H4 (cell line): ENCODE results near the gene DDX42. TPM values are rescaled to one million over a fixed set of nuclear protein-coding genes. Genes with fewer than 3 reads are reported as not detected.
"Not testable (repeated sequence)": the region's sequence is repeated elsewhere in the genome, so short reads cannot be mapped to it uniquely, and the experiment has no call there.

Source experiments
- DNase-seq: peaks from one replicate; pipeline ENCODE4 v3.0.0-alpha.2; 2015; ENCODE audit warnings: low spot score
- total RNA-seq: library from RNA; depleted of rRNA; stranded (reverse); fragments of >200 nt; shearing (Covaris generic); gene quantifications from 2 replicates; pipeline ENCODE4 v1.2.3, GENCODE V29; 2014

Gene DDX42
- total RNA-seq, 1 experiment from 2014 or later = 30.5 TPM

DNA sequence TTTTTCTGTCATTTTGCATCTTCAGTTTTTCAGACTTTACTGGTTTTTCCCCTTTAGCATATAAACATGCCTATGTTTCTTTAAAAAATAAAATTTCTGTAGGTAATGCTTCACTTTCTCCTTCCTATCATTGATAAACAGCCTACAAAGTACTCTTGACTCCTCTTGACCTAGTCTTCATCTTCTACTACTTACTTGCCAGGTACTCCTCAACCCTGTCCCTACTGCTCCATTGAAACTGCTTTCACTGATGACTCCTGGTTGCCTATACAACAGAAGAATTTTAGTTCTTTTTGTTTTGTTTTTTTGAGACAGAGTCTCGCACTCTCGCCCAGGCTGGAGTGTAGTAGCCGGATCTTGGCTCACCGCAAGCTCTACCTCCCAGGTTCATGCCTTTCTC, 7.0 kb downstream of the DDX42 start:
- no peak for DNase-seq

GRCh38 chr17:63783522-63783921, 9.6 kb downstream of the DDX42 start:
- DNase-seq = no peak

DNA sequence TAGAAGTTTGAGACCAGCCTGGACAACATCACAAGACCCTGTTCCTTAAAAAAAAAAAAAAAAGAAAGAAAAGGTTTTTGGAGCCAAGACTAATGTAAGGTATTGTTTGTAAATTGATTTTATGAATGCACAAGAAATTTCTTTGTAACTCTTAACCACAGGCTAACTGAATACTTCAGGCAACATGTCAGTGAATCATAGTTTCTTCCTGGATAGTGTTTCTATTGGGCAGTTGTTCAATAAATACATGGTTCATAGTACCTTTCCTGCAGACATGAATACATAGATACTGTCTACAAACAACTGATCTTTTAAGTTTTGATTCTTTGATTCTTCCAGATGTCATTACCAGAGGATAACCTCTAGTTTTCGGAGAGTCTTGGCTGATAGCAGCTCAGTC, 11.6 kb downstream of the DDX42 start:
- no peak for DNase-seq

GRCh38 chr17:63786117-63786516, 12.1 kb downstream of the DDX42 start:
- DNase-seq = no peak

DNA sequence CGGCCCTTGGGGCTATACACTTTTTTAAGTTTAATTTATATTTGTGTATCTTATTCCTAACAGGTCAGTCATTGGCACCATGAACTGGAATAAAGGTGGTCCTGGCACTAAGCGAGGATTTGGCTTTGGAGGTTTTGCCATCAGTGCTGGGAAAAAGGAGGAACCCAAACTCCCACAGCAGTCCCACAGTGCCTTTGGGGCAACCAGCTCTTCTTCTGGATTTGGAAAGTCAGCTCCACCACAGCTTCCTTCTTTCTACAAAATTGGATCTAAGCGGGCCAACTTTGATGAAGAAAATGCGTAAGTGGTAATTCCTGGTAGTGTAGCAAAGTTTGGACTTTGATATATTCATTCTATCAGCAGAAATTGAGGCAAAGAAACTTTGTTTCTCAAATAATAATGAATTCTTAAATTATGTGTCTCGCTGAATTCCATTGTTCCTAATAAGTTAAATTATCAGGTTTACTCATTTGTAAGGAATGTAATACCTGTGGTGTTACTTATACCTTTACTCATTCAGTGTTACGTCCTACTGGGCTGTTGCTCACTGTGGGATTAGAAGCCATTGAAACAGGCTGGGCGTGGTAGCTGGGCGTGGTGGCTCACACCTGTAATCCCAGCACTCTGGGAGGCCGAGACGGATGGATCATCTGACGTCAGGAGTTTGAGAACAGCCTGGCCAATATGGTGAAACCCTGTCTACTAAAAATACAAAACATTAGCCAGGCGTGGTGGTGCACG, 13.2 kb downstream of the DDX42 start:
- no peak for DNase-seq

GRCh38 chr17:63790057-63790456, 16.1 kb downstream of the DDX42 start:
- DNase-seq = no peak

DNA sequence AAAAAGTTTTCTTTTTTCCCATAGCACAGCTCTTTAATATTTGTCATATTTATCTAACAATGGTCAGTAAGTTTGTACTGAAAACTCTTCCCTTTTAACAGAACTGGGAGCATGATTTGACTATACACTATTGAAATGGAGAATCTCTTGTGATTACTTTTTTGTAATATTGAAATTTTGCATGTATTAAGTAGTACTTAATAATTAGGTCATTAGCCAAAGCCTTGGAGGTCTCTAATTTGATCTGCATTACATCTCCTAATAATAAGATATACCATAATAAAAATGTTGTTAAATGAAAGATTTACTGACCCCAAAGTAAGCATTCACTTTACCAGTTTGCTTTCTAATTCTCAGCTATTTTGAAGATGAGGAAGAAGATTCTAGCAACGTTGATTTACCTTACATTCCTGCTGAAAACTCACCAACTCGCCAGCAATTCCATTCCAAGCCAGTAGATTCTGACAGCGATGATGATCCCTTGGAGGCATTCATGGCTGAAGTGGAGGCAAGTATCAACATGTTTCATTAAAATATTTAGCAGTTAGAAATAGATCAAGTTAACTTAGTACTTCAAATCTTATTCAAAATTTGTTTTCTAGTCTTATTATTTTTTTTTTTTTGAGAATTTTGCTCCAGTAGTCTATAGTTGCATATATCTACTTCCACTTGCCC, 18.2 kb downstream of the DDX42 start:
- no peak for DNase-seq

- not testable (repeated sequence) for DNase-seq
Observed at GRCh38 chr17:63796375-63796774, 22.4 kb downstream of the DDX42 start.

- no peak for DNase-seq
Observed at GRCh38 chr17:63798572-63799106, 24.7 kb downstream of the DDX42 start.

DNA sequence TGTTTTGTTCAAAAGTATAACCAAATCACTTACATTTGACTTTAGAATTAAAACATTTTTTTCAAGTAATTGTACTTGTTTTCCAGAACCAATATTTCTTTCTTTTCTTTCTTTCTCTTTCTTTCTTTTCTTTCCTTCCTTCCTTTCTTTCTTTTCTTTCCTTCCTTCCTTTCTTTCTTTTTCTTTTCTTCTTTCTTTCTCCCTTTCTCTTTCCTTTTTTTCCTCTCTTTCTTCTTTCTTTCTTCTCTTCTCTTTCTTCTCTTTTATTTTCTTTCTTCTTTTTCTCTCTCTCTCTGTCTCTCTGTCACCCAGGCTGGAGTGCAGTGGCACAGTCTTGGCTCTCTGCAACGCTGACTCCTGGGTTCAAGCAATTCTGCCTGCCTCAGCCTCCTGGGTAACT, 26.8 kb downstream of the DDX42 start:
- no peak for DNase-seq

- DNase-seq = no peak
Observed at GRCh38 chr17:63804328-63804727, 30.4 kb downstream of the DDX42 start.

DNA sequence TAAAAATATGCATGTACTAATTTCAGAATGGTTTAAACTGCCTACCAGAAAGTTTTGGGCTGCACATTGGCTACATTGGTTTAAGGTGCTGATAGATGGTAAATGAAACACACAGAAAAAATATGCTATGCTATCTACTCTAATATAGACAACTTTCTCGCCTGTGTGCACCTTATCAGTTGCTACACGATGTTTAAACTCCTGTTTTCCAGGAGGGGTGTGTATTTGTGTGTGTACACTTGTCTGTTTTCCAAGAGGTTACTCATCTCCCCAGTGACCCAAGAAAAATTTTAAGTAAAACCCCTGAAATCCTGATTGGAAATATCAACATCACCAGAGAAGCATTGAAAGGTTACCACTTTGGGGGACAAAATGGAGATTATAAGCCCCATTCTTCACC, 31.6 kb downstream of the DDX42 start:
- no peak for DNase-seq

GRCh38 chr17:63809970-63810369, 36.0 kb downstream of the DDX42 start:
- DNase-seq = no peak

DNA sequence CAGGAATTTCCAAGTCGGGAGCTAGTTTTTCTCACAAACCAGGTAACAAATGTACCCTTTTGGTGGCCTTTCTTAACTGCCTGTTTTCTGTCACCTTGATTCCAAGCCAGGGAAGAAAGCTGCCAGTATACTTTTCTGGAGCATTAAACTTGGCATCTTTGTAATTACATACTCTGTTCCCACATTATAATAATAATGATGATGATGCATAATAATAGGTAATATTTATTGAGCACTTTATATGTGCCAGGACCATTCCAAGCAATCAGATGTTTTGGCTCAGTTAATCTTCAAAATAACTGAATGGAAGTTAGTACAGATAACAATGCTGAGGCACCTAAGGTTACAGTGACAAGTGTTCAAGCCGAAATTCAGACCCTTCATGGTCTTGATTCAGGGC, 42.2 kb downstream of the DDX42 start:
- no peak for DNase-seq

DNA sequence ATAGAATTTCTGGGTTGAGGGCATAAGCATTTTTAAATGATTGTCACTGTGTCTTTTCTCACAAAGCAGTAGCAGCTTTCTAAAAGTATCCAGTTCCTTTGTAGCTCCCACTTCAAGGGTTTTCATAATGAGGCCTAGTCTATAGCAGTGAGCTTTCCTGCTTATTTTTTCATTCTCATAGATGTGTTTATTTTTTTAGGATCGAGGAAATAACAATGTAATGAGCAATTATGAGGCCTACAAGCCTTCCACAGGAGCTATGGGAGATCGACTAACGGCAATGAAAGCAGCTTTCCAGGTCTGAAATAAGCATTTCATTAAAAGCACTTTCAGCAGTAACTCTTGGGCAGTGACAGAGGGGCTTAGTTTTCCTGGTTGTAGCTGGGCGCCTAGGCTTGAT, 42.7 kb downstream of the DDX42 start:
- no peak for DNase-seq

DNA sequence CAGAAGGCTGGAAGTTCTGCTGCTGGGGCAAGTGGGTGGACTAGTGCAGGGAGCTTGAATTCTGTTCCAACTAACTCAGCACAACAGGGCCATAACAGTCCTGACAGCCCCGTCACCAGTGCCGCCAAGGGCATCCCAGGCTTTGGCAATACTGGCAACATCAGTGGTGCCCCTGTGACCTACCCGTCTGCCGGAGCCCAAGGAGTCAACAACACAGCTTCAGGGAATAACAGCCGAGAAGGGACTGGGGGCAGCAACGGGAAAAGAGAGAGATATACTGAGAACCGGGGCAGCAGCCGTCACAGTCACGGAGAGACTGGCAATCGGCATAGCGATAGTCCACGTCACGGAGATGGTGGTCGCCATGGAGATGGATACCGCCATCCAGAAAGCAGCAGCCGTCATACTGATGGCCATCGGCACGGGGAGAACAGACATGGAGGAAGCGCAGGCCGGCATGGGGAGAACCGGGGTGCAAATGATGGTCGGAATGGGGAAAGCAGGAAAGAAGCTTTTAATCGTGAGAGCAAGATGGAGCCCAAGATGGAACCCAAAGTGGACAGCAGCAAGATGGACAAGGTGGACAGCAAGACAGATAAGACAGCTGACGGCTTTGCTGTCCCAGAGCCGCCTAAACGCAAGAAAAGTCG, 43.9 kb downstream of the DDX42 start:
- DNase-seq = no peak

DNA sequence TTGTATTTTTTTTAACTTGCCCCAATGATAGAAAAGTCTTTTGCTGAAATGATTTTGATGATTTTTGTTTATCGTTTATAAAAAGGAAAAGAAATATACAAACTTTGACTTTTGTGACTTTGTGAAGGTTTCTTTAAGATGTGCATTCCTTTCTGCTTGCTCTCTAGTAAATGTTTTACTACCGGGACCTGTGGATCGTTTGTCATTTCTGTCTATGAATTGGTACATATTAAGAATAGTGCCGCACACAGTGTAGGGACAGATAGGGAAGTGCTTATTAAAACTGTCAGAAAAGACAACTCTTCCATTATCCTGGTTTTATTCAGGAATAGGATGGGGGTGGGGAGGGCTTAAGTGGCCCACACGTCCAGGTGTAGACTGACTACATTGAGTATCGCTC, 45.2 kb downstream of the DDX42 start:
- DNase-seq = no peak

- no peak for DNase-seq
Observed at GRCh38 chr17:63819585-63820537, 45.9 kb downstream of the DDX42 start.

GRCh38 chr17:63820963-63821561, 47.1 kb downstream of the DDX42 start:
- DNase-seq = no peak

- no peak for DNase-seq
Observed at GRCh38 chr17:63821804-63822203, 47.8 kb downstream of the DDX42 start.

DNA sequence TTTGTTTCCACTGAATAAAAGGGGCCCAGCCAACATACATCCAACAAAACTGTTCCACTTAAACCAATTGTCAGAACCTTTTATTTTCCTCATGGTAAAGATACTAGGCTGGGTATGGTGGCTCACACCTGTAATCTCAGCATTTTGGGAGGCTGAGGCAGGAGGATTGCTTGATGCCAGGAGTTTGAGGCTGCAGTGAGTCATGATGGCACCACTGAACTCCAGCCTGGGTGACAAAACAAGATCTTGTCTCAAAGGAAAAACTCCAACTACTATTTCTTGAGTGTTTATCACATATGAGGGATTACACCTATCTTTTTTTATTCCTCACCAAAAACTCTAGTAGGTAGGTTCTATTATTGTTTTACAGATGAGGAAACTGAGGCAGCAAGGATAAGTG, 48.6 kb downstream of the DDX42 start:
- no peak for DNase-seq
